GM10248 (cell line): ENCODE data around the gene CREBBP.

Experiments used
- CTCF ChIA-PET: fragments of 300-600 bp; sonication (Branson Sonifier 250); formaldehyde crosslinking; extraction: SDS; loops from one replicate; lab custom pipeline; 2021; ENCODE audit warnings: antibody characterized with exemption; lab: Yijun Ruan, JAX
- POLR2A ChIA-PET: fragments of 350-650 bp; sonication (Branson Sonifier 250); formaldehyde crosslinking; extraction: SDS; loops from one replicate; lab custom pipeline; 2020; ENCODE audit warnings: antibody characterized with exemption; lab: Yijun Ruan, JAX
- DNase-seq: peaks from one replicate; pipeline ENCODE4 v3.0.0; 2012; ENCODE audit errors: extremely low spot score
- CTCF ChIP-seq: IDR thresholded peaks from 2 replicates; pipeline ENCODE4 v1.5.1; 2012; ENCODE audit warnings: mild to moderate bottlenecking, low read depth; ENCODE audit errors: extremely low read depth, missing control alignments, control extremely low read depth

CREBBP gene

DNA sequence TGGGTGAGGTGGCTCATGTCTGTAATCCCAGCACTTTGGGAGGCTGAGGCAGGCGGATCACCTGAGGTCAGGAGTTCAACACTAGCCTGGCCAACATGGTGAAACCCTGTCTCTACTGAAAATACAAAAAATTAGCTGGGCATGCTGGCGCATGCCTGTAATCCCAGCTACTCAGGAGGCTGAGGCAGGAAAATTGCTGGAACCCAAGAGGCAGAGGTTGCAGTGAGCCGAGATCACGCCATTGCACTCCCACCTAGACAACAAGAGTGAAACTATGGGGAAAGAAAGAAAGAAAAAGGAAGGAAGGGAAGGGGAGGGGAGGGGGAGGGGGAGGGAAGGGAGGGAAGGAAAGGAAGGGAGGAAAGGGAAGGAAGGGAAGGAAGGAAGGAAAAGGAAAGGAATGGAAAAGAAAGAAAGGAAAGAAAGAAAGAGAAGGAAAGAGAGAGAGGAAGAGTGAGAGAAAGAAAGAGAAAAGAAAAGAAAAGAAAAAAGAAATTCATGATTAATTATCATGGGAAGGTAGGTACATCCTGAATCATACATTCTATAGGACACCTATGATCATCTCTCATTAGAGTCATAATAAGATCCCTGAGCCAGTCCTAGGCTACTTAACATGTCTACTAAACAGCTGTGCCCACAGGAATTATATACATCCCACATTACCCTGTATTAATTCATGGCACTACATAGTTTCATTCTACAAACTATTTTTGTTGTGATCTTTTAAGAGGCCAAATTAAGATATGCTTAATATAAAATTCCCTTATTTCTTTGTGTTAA lies 40.9 kb downstream of the CREBBP start:
- no peak for TF ChIP-seq CTCF
- DNase-seq: no peak
- ChIA-PET POLR2A (no interaction called here), CTCF (interaction anchor here (1.3 kb wide), 1 partner anchor 9 kb away, joined by 4 read pairs; no protein-coding TSS in a partner anchor)

- POLR2A ChIA-PET: no interaction called here
- DNase-seq: no peak
- CTCF ChIA-PET: interaction anchor here (0.7 to 1.3 kb wide), 2 partner anchors 8 to 40 kb away, joined by 3 to 4 read pairs; no protein-coding TSS in a partner anchor
- TF ChIP-seq CTCF: no peak
Observed at GRCh38 chr16:3838600-3839401, 41.7 kb downstream of the CREBBP start.

GRCh38 chr16:3837851-3838586 lies 42.5 kb downstream of the CREBBP start:
- POLR2A ChIA-PET: no interaction called here
- DNase-seq: no peak
- TF ChIP-seq CTCF: no peak
- CTCF ChIA-PET: interaction anchor here (1.3 to 1.4 kb wide), 4 partner anchors 8 to 41 kb away, joined by 3 to 4 read pairs (median 4); no protein-coding TSS in a partner anchor

DNA sequence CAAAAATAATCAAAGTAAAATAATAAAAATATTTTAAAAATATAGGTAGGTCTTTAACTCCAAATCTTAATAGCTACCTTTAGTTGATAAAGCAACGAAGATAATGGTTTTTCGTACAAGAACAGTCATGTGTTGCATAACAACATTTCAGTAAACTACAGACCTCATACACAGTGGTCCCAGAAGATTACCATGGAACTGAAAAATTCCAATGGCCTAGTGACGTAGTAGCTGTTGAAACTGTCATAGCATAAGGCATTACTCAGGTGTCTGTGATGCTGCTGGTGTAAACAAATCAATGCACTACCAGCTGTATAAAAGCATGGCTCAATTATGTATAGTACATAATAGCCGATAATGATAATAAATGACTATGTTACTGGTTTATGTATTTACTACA lies 43.9 kb downstream of the CREBBP start:
- CTCF ChIA-PET: interaction anchor here (1.2 to 1.5 kb wide), 5 partner anchors 9 to 42 kb away, joined by 3 to 4 read pairs (median 4); no protein-coding TSS in a partner anchor
- DNase-seq: no peak
- POLR2A ChIA-PET: no interaction called here
- TF ChIP-seq CTCF: no peak

DNA sequence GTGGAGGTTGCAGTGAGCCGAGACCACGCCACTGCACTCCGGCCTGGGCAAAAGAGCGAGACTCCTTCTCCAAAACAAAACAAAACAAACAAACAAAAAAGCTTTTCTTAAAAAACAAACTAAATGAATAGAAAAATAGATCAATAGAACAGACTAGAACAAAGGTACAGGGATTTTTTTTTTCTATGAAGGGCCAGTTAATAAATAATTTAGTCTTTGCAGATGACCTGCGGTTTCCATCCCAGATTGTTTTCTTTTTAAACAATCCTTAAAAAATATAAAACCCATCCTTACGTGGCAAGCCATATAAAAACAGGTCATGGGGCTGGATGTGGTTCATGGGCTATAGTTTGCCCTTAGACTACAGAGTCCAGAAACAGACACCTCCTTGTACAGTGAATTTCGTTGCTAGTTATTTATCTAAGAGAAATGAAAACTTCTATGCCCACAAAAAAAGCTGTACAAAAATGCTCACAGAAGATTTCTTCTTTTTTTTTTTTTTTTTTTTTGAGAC lies 45.4 kb downstream of the CREBBP start:
- ChIA-PET CTCF (no interaction called here), POLR2A (no interaction called here)
- no peak for DNase-seq
- TF ChIP-seq CTCF: no peak

- TF ChIP-seq CTCF: no peak
- POLR2A ChIA-PET: no interaction called here
- DNase-seq: no peak
- CTCF ChIA-PET: no interaction called here
Observed at GRCh38 chr16:3832668-3833067, 47.8 kb downstream of the CREBBP start.
